ENCODE measurements around the gene S1PR4. TPM values are rescaled to one million over a fixed set of nuclear protein-coding genes. Genes with fewer than 3 reads are reported as not detected.
A peak's percentile ranks its signal among the peaks of the same experiment; 100 is the strongest.
"Not testable (repeated sequence)": the region's sequence is repeated elsewhere in the genome, so short reads cannot be mapped to it uniquely, and the experiment has no call there.

S1PR4 gene
- total and polyA plus RNA-seq, 8 donors, result 1.2 to 20.8 (median 2.2) TPM

DNA sequence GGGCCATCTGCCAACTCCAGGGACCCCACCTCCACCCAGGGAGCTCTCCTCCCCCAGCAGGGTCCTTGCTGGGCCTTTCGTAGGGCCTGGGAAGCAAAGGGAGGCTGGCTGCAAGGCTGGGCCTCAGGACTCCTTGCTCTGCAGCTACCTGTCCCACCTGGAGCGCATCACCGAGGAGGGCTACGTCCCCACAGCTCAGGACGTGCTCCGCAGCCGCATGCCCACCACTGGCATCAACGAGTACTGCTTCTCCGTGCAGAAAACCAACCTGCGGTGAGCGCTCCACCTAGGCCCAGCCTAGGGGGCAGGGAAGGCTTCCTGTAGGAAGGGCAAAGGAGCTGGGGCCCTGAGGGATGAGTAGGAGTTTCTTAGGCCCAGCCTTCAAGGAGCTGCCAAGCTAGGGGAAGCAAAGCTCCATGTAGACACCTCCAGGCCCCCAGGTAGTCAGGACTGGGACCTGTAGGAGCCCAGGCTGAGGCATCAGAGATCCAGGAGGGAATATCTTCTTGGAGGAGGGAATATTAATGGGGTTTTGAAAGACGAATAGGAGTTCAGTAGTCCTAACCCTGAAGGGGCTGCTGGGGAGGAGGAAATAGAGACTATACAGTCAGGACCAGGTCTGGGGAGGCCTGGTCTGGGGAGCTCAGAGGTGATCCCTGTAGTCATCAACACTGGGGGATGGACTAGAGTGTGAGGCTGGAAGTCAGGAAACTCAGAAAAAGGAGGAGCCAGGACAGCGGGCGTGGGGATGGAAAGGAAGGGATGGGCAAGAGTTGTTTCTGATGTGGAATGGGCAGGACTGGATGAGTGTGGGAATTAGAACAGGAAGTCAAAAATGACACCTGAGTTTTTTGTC lies 26.8 kb upstream of the S1PR4 start:
- peaks cover 0 to 34% of the 10 kb centered on the region in 2 donors for H3K4me1 ChIP-seq
- TF ChIP-seq, protein P1, sequence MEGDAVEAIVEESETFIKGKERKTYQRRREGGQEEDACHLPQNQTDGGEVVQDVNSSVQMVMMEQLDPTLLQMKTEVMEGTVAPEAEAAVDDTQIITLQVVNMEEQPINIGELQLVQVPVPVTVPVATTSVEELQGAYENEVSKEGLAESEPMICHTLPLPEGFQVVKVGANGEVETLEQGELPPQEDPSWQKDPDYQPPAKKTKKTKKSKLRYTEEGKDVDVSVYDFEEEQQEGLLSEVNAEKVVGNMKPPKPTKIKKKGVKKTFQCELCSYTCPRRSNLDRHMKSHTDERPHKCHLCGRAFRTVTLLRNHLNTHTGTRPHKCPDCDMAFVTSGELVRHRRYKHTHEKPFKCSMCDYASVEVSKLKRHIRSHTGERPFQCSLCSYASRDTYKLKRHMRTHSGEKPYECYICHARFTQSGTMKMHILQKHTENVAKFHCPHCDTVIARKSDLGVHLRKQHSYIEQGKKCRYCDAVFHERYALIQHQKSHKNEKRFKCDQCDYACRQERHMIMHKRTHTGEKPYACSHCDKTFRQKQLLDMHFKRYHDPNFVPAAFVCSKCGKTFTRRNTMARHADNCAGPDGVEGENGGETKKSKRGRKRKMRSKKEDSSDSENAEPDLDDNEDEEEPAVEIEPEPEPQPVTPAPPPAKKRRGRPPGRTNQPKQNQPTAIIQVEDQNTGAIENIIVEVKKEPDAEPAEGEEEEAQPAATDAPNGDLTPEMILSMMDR (IDR thresholded peaks at IDR 0.05), result no peak
- H3K9me3 ChIP-seq, result no peaks in the 10 kb centered on the region
- no peaks in the 10 kb centered on the region for H3K27me3 ChIP-seq
- peak overlapping the region in 1 of 2 donors; percentile 23 for H3K27ac ChIP-seq
- peaks cover 0 to 64% of the 10 kb centered on the region in 2 donors for H3K36me3 ChIP-seq
- DNase-seq (no peak), ATAC-seq (no peak)
- H3K4me3 ChIP-seq, result no peak overlapping the region
- intact Hi-C loops (cut with DNase I), result no loop called here

DNA sequence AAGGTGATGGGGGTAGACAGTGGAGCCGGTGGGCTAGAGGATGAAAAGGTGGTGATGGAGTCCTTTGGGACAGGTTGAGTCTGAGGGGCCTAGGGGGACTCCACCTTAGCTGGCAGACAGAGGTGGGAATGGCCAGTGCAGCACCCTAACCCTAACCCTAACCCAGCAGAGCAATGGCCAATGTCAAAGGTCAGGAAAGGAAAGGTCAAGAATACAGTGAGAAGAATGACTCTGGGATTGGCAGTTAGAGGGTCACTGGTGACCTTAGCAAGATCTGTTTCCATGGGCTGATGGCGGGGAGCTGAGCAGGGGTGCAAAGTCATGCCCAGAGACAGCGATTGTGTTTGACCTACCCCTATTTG lies 26.2 kb upstream of the S1PR4 start:
- H3K27ac ChIP-seq, result peak overlapping the region in 1 of 2 donors; percentile 23
- DNase-seq (no peak), ATAC-seq (no peak)
- TF ChIP-seq, protein P1 (IDR thresholded peaks at IDR 0.05), result no peak
- H3K4me1 ChIP-seq, result peaks cover 0 to 30% of the 10 kb centered on the region in 2 donors
- H3K4me3 ChIP-seq, result no peak overlapping the region
- H3K9me3 ChIP-seq, result no peaks in the 10 kb centered on the region
- peaks cover 0 to 70% of the 10 kb centered on the region in 2 donors for H3K36me3 ChIP-seq
- intact Hi-C loops (cut with DNase I), result no loop called here
- no peaks in the 10 kb centered on the region for H3K27me3 ChIP-seq

DNA sequence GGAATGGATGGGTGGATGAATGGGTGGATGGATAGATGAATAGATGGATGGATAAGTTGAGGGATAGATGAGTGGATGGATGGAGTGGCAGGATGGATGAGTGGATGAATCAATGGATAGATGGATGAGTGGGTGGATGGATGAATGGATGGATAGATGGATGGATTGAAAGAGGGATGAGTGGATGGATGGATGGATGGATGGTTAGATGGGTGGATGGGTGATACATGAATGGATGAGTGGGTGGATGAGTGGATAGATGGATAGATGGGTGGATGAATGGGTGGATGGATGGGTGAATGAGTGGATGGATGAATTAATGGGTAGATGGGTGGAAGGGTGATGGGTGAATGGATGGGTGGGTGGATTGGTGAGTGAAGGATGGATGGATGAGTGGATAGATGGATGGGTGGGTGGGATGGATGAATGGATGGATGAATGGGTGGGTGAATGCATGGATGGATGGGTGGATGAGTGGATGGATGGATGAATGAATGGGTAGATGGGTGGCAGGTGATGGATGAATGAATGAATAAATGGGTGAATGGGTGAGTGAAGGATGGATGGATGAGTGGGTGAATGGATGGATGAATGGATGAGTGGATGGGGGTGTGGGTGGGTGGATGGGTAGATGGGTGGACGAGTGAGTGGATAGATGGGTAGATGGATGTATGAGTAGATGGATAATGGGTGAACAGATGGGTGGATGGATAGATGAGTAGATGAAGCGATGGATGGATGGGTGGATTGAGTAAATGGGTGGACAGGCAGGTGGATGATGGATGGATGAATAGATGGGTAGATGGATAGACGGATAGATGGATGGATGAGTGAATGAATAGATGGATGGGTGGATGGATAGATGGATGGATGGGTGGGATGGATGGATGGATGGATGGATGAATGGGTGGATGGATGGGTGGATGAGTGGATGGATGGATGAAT lies 25.0 kb upstream of the S1PR4 start:
- no peak for ATAC-seq
- Histone ChIP-seq H3K36me3 (peaks cover 0 to 75% of the 10 kb centered on the region in 2 donors), H3K27ac (peak overlapping the region in 1 of 2 donors; percentile 23), H3K4me3 (no peak overlapping the region), H3K4me1 (peaks cover 0 to 30% of the 10 kb centered on the region in 2 donors), H3K27me3 (no peaks in the 10 kb centered on the region), H3K9me3 (no peaks in the 10 kb centered on the region)
- TF ChIP-seq, protein P1 (IDR thresholded peaks at IDR 0.05), result no peak
- intact Hi-C loops (cut with DNase I), result no loop called here
- DNase-seq, result no peak

DNA sequence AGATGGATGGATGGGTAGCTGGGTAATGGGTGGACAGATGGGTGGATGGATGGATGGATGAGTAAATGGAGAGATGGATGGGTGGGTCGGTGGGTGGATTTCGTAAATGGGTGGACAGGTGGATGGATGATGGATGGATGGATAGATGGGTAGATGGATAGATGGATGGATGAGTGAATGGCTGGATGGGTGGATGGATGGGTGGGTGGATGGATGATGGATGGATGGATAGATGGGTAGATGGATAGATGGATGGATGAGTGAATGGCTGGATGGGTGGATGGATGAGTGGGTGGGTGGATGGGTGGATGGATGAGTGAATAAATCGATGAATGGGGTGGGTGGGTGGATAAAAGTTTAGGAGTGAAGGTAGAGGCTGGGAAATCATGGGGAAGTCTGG lies 24.1 kb upstream of the S1PR4 start:
- H3K9me3 ChIP-seq; H3K27me3 ChIP-seq; ATAC-seq; DNase-seq; intact Hi-C loops (cut with DNase I): not testable (repeated sequence)
- Histone ChIP-seq H3K27ac (peak overlapping the region; percentile 13 to 88), H3K4me1 (peaks cover 0 to 30% of the 10 kb centered on the region in 2 donors), H3K4me3 (peak overlapping the region in 1 of 2 donors; percentile 30), H3K36me3 (peaks cover 0 to 74% of the 10 kb centered on the region in 2 donors)

DNA sequence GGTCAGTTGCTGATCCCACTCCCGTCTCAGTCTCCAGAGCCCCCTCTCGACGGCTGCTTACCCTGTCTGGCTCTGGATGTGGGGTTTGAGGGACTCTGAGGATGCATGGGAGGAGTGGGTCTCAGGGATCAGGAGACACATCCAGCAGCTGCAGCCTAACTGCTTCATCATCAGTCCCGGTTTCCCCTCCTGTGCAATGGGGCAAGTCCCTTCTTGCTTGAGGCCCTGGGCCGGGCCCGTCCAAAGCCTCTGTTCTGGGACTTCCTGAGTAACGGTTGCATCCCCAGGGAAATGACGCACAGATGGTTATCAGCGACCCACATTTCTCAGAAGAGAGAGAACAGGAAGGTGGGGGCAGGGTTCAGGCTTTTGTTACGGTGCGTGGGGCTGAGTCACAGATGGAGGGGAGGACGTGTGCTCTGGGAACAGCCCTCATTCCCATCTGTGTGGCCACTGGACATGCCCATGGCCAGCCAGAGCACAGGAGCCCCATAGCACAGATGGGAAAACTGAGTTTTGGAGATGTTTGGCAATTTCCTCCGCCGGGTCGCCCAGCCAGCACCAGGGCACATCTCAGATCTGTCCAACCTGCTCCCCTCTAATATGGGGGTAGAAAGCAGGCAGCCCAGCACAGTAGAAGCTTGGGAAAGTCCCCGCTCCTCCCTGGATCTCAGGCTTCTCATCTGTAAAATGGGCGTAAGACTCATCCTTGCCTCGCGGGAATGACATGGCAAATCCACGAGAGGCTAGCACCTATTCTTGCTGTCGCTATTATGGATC lies 23.4 kb upstream of the S1PR4 start:
- H3K9me3 ChIP-seq, result no peaks in the 10 kb centered on the region
- intact Hi-C loops (cut with DNase I), result no loop called here
- ATAC-seq (peak; percentile 87), DNase-seq (peak in 3 of 4 donors; percentile 48 to 88 (median 86))
- H3K4me1 ChIP-seq, result peaks cover 0 to 30% of the 10 kb centered on the region in 2 donors
- H3K36me3 ChIP-seq, result peaks cover 0 to 74% of the 10 kb centered on the region in 2 donors
- peak overlapping the region in 1 of 2 donors; percentile 30 for H3K4me3 ChIP-seq
- H3K27me3 ChIP-seq, result no peaks in the 10 kb centered on the region
- TF ChIP-seq, protein P1 (IDR thresholded peaks at IDR 0.05), result no peak
- H3K27ac ChIP-seq, result peak overlapping the region; percentile 54 to 88

Measured in left lung (tissue), 10 donors.